GOT3 (cell line): Measurements from ENCODE around the gene RNU11.
"Not testable (repeated sequence)": the region's sequence is repeated elsewhere in the genome, so short reads cannot be mapped to it uniquely, and the experiment has no call there.

Experiments
- DNase-seq: peaks from one replicate; lab custom pipeline; 2025; ENCODE audit warnings: mixed read lengths; lab: John Stamatoyannopoulos, UW

Gene RNU11

GRCh38 chr1:28648474-28649198 is at the start of gene RNU11:
Gene RNU11 (plus strand): TSS chr1:28648600.
- peak; percentile 84 for DNase-seq

- no peak for DNase-seq
Observed at GRCh38 chr1:28601696-28602095, 46.7 kb upstream of the RNU11 start.

GRCh38 chr1:28602536-28603439 is 45.6 kb upstream of the RNU11 start:
- DNase-seq = no peak

- DNase-seq = no peak
Observed at GRCh38 chr1:28604411-28604810, 44.0 kb upstream of the RNU11 start.

GRCh38 chr1:28604962-28605361 is 43.4 kb upstream of the RNU11 start:
- DNase-seq = no peak

- DNase-seq = no peak
Observed at GRCh38 chr1:28606771-28607170, 41.6 kb upstream of the RNU11 start.

GRCh38 chr1:28613175-28613574 is 35.2 kb upstream of the RNU11 start:
- no peak for DNase-seq

- DNase-seq = no peak
Observed at GRCh38 chr1:28631713-28632112, 16.7 kb upstream of the RNU11 start.

- DNase-seq = no peak
Observed at GRCh38 chr1:28632560-28632959, 15.8 kb upstream of the RNU11 start.

GRCh38 chr1:28640766-28641165 is 7.6 kb upstream of the RNU11 start:
- DNase-seq = no peak

- no peak for DNase-seq
Observed at GRCh38 chr1:28642056-28642846, 6.1 kb upstream of the RNU11 start.

GRCh38 chr1:28642847-28643635 is 5.4 kb upstream of the RNU11 start, which contains the start of gene TAF12:
Gene TAF12 (minus strand): TSS chr1:28643067. CDS start chr1:28622081, 20,986 bp downstream.
- peak; percentile 62 for DNase-seq

GRCh38 chr1:28644494-28644893 is 3.9 kb upstream of the RNU11 start:
- no peak for DNase-seq

- not testable (repeated sequence) for DNase-seq
Observed at GRCh38 chr1:28645406-28645805, 3.0 kb upstream of the RNU11 start.

GRCh38 chr1:28646040-28646439 is 2.4 kb upstream of the RNU11 start:
- DNase-seq = no peak

- DNase-seq = peak; percentile 66
Observed at GRCh38 chr1:28648008-28648473, 359 bp upstream of the RNU11 start.

- not testable (repeated sequence) for DNase-seq
Observed at GRCh38 chr1:28653063-28653462, 4.7 kb downstream of the RNU11 start.

GRCh38 chr1:28653870-28654269 is 5.5 kb downstream of the RNU11 start:
- DNase-seq = not testable (repeated sequence)

- DNase-seq = not testable (repeated sequence)
Observed at GRCh38 chr1:28655448-28656311, 7.3 kb downstream of the RNU11 start.

GRCh38 chr1:28656335-28656734 is 7.9 kb downstream of the RNU11 start:
- no peak for DNase-seq
